ENCODE measurements around the gene NPC2.
A peak's percentile ranks its signal among the peaks of the same experiment; 100 is the strongest.

DNA sequence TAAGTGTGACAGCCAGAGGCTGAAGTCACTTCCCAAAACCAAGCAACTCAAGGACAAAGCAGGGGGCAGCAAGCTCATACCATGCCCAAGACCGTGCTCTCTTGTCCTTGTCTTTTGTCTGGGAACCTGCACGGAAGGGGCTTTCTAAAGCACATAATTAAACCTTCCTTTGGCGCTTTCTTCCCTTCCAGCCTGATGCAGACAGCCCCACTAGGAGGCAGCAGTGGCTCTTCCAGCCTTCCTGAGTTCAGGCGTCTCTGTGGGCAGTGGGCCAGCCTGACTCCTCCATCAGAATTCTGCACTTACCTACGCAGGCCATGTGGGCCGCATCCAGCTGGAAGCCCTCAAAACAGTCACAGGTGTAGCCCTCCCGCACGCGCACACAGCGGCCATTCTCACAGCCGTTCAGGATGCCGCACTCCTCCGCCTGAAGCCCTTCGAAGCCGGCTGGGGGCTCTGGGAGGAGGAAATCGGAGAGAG, 8.1 kb upstream of the NPC2 start:
- no peak for TF ChIP-seq HOXA7 (CRISPR knock-in tag; IDR thresholded peaks at IDR 0.05)
- peak; percentile 56 for TF ChIP-seq CTCF (IDR thresholded peaks at IDR 0.05)
- no peak for TF ChIP-seq CEBPB (IDR thresholded peaks at IDR 0.05)
- no peak for TF ChIP-seq BCL3 (IDR thresholded peaks at IDR 0.05)
- TF ChIP-seq POLR2AphosphoS2 (conservative IDR thresholded peaks at IDR 0.05; ENCODE audit: low read length): no peak
- TF ChIP-seq SMC3 (IDR thresholded peaks at IDR 0.05): no peak
- no peak for TF ChIP-seq EP300 (IDR thresholded peaks at IDR 0.05)
- TF ChIP-seq MYC (IDR thresholded peaks at IDR 0.05; ENCODE audit: borderline replicate concordance, low read length): no peak
- TF ChIP-seq POLR2A (IDR thresholded peaks at IDR 0.05; ENCODE audit: low read length): no peak
- TF ChIP-seq RCOR1 (IDR thresholded peaks at IDR 0.05; ENCODE audit: low read depth, low read length): no peak
- TF ChIP-seq HOXB13 (CRISPR knock-in tag; IDR thresholded peaks at IDR 0.05; ENCODE audit: low read depth): no peak
- no peak for TF ChIP-seq JUNB (IDR thresholded peaks at IDR 0.05)
- TF ChIP-seq ESRRA (IDR thresholded peaks at IDR 0.05; ENCODE audit: borderline replicate concordance, low read length): no peak
- no peak for TF ChIP-seq RFX5 (IDR thresholded peaks at IDR 0.05)

Data from A549 (cell line).